Colon (tissue), 2 donors: Measurements from ENCODE around the gene JMJD7.

Experiments
- FAIRE-seq: peaks from 2 replicates; lab custom pipeline; 2012; peaks lifted over from hg19 to GRCh38; lab: Jason Lieb, UNC
- donor health status: control.
- donor health status: control.

Gene JMJD7

DNA sequence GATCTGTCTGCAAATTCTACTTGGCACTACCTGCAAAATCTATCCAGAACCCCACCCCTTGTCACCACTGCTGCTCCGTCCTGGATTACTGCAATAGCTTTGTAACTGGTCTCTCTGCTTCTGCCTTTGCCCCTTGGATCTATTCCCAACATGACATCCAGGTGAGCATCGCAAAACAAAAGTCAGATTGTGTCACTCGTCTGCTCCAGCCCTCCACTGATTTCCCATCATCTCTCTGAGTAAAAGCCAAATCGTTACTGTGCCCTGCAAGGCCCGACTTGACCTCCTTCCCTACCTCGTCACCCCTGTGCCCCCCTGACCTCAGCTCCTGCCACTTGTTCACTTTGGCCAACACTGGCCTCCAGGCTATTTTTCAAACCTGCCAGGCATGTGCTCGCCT, 56.6 kb downstream of the JMJD7 start:
- no peak for FAIRE-seq

DNA sequence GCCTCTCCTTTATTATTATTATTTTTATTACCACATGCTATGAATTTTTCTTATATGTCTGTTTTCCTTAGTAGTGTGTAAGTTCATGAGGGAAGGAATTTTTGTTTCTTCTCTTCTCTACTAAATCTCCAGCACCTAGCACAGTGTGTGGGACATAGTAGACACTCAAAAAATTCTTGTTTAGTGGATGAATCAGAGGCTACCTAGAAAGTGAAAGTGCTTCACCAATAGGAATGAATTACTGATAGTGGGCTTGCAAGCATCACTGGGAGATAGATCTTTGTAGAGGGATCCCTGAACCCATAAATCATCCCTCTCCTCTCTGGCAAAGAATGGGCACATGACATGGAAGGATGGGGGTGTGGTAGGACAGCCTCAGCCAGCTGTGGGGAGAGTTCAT, 57.4 kb downstream of the JMJD7 start:
- no peak for FAIRE-seq

DNA sequence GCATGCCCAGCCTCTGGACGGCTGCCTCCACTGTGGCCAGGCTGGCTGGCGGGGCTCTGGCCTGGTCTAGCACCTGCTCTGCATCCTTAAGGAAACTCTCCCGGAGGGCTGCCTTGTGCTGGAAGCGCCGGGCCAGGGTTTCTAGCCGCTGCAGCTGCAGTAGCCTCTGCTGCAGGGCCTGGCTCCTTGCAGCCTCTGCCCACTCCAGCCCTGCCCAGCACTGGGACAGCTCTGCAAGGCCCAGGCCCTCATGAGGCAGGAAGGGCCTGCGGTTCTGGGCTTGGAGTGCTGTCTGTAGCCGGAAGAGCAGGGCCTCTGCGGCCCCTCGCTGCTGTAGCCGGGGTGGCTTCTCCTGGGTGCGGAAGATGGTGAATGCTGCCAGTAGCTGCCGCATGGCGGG, 57.9 kb downstream of the JMJD7 start:
- no peak for FAIRE-seq

DNA sequence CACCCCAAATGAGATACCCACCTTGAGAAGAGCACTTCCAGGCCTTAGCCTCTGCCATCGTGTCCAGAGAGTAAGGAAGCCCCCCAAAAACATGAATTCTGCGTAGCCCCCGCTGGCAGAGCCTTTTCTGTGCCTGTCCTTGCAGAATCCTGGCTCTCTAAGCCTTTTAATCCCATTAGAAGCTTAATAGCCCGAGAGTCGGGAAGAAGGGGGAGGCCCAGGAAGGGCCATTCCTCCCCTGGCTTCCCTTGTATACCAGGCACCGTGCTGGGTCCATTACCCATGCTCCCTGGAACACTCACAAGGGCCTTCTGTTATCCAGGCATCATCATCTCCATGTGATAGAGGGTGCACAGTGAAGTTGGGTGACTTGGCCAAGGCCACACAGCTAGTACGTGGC, 58.8 kb downstream of the JMJD7 start:
- no peak for FAIRE-seq

DNA sequence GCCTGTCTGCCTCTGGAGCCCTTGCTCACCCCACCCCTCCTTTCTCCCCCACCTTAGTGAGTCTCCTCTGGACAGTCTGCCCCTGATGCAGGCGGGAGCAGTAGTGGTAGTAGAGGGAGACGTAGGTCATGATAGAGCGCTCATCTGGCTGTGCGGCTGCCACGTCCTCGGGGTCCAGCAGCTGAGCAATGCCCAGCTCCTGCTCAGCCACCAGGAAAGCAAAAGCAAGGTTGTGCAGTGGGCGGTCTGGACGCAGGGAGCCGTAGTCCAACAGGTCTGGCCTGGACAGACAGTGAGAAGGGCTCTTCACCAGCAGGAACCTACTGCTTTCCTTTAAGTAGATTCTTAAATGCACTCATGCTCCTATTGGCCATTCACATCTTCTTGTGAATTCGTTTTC, 59.3 kb downstream of the JMJD7 start:
- no peak for FAIRE-seq
